WTC11 (cell line): ENCODE results near the gene OGDHL. TPM values are rescaled to one million over a fixed set of nuclear protein-coding genes. Genes with fewer than 3 reads are reported as not detected.

Experiments
- ATAC-seq: fragments of 200-7000 bp; cut with Tn5 transposase; 2 replicates; pipeline ENCODE4 v1.10.0; 2021; ENCODE audit warnings: mild to moderate bottlenecking, moderate library complexity
- CTCF ChIA-PET: fragments of 300-600 bp; sonication (Branson Sonifier 250); formaldehyde crosslinking; loops from one replicate; lab custom pipeline; 2021; ENCODE audit warnings: antibody characterized with exemption; lab: Charles Lee
- POLR2A ChIA-PET: fragments of 350-600 bp; sonication (Branson Sonifier 250); formaldehyde crosslinking; loops from one replicate; lab custom pipeline; 2021; ENCODE audit warnings: antibody characterized with exemption; lab: Charles Lee
- DNase-seq: peaks from one replicate; pipeline ENCODE4 v3.0.0; 2021; ENCODE audit warnings: low spot score
- H3K27ac Mint-ChIP-seq: 2 replicates; pipeline ENCODE4 v1.8.0; 2021; ENCODE audit warnings: mixed read lengths
- H3K27me3 Mint-ChIP-seq: 2 replicates; pipeline ENCODE4 v1.8.0; 2021; ENCODE audit warnings: low read depth, mild to moderate bottlenecking, moderate library complexity, mixed read lengths
- H3K36me3 Mint-ChIP-seq: 2 replicates; pipeline ENCODE4 v1.8.0; 2021; ENCODE audit warnings: mixed read lengths
- H3K4me1 Mint-ChIP-seq: 2 replicates; pipeline ENCODE4 v1.8.0; 2022; ENCODE audit warnings: mixed read lengths
- H3K4me3 Mint-ChIP-seq: 2 replicates; pipeline ENCODE4 v1.8.0; 2021; ENCODE audit warnings: mild to moderate bottlenecking, moderate library complexity, mixed read lengths
- H3K9me3 Mint-ChIP-seq: 2 replicates; pipeline ENCODE4 v1.8.0; 2021; ENCODE audit warnings: mixed read lengths
- CREB1 ChIP-seq: sonication (generic); formaldehyde crosslinking; IDR thresholded peaks from 2 replicates; pipeline ENCODE4 v1.8.0; 2023; ENCODE audit warnings: mild to moderate bottlenecking, missing genetic modification reagents
- ESRRA ChIP-seq: sonication (generic); formaldehyde crosslinking; IDR thresholded peaks from 2 replicates; pipeline ENCODE4 v1.8.1; 2022; ENCODE audit warnings: mild to moderate bottlenecking, missing genetic modification reagents, borderline replicate concordance
- IRF2 ChIP-seq: sonication (generic); formaldehyde crosslinking; IDR thresholded peaks from 2 replicates; pipeline ENCODE4 v1.8.0; 2022; ENCODE audit warnings: low read depth, missing genetic modification reagents, borderline replicate concordance
- MYBL2 ChIP-seq: sonication (generic); formaldehyde crosslinking; IDR thresholded peaks from 2 replicates; pipeline ENCODE4 v1.8.1; 2023; ENCODE audit warnings: mild to moderate bottlenecking, moderate library complexity, missing genetic modification reagents
- NFYB ChIP-seq: sonication (generic); formaldehyde crosslinking; conservative IDR thresholded peaks from 2 replicates; pipeline ENCODE4 v1.8.0; 2022; ENCODE audit warnings: low read depth, missing genetic modification reagents
- NR1H2 ChIP-seq: sonication (generic); formaldehyde crosslinking; IDR thresholded peaks from 2 replicates; pipeline ENCODE4 v1.9.0; 2021; ENCODE audit warnings: mild to moderate bottlenecking, moderate library complexity, missing genetic modification reagents
- NR2C2 ChIP-seq: sonication (generic); formaldehyde crosslinking; IDR thresholded peaks from 2 replicates; pipeline ENCODE4 v1.8.0; 2022; ENCODE audit warnings: mild to moderate bottlenecking, missing genetic modification reagents
- SP1 ChIP-seq: sonication (generic); formaldehyde crosslinking; conservative IDR thresholded peaks from 2 replicates; pipeline ENCODE4 v1.8.1; 2022; ENCODE audit warnings: missing genetic modification reagents
- TP53 ChIP-seq: sonication (generic); formaldehyde crosslinking; IDR thresholded peaks from 2 replicates; pipeline ENCODE4 v1.8.1; 2023; ENCODE audit warnings: mild to moderate bottlenecking, missing genetic modification reagents
- ZNF232 ChIP-seq: sonication (generic); formaldehyde crosslinking; IDR thresholded peaks from 2 replicates; pipeline ENCODE4 v1.8.0; 2022; ENCODE audit warnings: mild to moderate bottlenecking, missing genetic modification reagents
- ZNF263 ChIP-seq: sonication (generic); formaldehyde crosslinking; IDR thresholded peaks from 2 replicates; pipeline ENCODE4 v1.8.1; 2022; ENCODE audit warnings: low read depth, mild to moderate bottlenecking, moderate library complexity, missing genetic modification reagents
- ZNF317 ChIP-seq: sonication (generic); formaldehyde crosslinking; IDR thresholded peaks from 2 replicates; pipeline ENCODE4 v1.8.1; 2023; ENCODE audit warnings: low read depth, mild to moderate bottlenecking, moderate library complexity, missing genetic modification reagents, borderline replicate concordance
- ZNF671 ChIP-seq: fragments of 250-450 bp; sonication (Bioruptor Pico); IDR thresholded peaks from 2 replicates; pipeline ENCODE4 v1.8.0; 2021; ENCODE audit warnings: mild to moderate bottlenecking
- total RNA-seq: library from RNA; stranded (reverse); gene quantifications from 3 replicates; pipeline ENCODE4 v1.2.3, GENCODE V29; 2021
- TF ChIP-seq, protein P1 (sequence below): sonication (generic); formaldehyde crosslinking; IDR thresholded peaks from 2 replicates; pipeline ENCODE4 v1.8.0; 2023; ENCODE audit warnings: missing genetic modification reagents, mild to moderate bottlenecking, borderline replicate concordance
- TF ChIP-seq, protein P2 (sequence below): sonication (generic); formaldehyde crosslinking; IDR thresholded peaks from 2 replicates; pipeline ENCODE4 v1.8.1; 2023; ENCODE audit warnings: mild to moderate bottlenecking, missing genetic modification reagents, moderate library complexity
- TF ChIP-seq, protein P3 (sequence below): fragments of 250-450 bp; sonication (Bioruptor Pico); IDR thresholded peaks from 2 replicates; pipeline ENCODE4 v1.9.0; 2021; ENCODE audit warnings: mild to moderate bottlenecking
- TF ChIP-seq, protein P4 (sequence below): sonication (generic); formaldehyde crosslinking; IDR thresholded peaks from 2 replicates; pipeline ENCODE4 v1.8.0; 2022; ENCODE audit warnings: missing genetic modification reagents
- TF ChIP-seq, protein P5 (sequence below): sonication (generic); formaldehyde crosslinking; IDR thresholded peaks from 2 replicates; pipeline ENCODE4 v1.8.1; 2023; ENCODE audit warnings: mild to moderate bottlenecking, missing genetic modification reagents, moderate library complexity
- TF ChIP-seq, protein P6 (sequence below): fragments of 200-600 bp; IDR thresholded peaks from 2 replicates; pipeline ENCODE4 v1.8.0; 2022; ENCODE audit warnings: antibody characterized with exemption

The OGDHL gene
- total RNA-seq, 1 experiment from 2014 or later, result 35.1 TPM

DNA sequence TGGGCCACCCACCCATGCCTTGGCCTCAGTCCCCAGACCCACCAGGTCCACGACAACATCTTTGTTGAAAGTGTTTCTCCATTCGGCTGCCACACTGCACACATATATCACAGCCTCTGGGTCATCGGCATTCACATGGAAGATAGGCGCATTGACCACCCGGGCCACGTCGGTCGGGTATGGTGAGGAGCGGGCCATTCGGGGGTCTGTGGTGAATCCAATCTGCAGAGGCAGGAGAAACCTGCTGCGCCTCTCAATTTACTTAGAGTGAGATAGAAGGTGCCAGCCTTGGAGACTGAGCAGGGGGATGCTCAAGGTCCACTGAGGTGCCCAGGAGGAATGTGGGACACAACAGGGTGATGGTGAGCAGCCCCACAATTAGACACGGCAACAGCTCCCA is 16.4 kb downstream of the OGDHL start:
- Mint-ChIP-seq H3K4me3 (no peak overlapping the region), H3K27ac (no peak overlapping the region), H3K27me3 (no peaks in the 10 kb centered on the region), H3K9me3 (peaks cover 7% of the 10 kb centered on the region; the same call in 1 of the 2 replicates), H3K4me1 (no peaks in the 10 kb centered on the region), H3K36me3 (peaks cover 43% of the 10 kb centered on the region)
- ChIA-PET POLR2A (no interaction called here), CTCF (interaction anchor here (1.3 to 2.5 kb wide), 2 partner anchors 36 to 152 kb away, joined by 3 to 12 read pairs; no protein-coding TSS in a partner anchor)
- TF ChIP-seq NFYB (CRISPR knock-in tag), result no peak
- TF ChIP-seq, protein P1, sequence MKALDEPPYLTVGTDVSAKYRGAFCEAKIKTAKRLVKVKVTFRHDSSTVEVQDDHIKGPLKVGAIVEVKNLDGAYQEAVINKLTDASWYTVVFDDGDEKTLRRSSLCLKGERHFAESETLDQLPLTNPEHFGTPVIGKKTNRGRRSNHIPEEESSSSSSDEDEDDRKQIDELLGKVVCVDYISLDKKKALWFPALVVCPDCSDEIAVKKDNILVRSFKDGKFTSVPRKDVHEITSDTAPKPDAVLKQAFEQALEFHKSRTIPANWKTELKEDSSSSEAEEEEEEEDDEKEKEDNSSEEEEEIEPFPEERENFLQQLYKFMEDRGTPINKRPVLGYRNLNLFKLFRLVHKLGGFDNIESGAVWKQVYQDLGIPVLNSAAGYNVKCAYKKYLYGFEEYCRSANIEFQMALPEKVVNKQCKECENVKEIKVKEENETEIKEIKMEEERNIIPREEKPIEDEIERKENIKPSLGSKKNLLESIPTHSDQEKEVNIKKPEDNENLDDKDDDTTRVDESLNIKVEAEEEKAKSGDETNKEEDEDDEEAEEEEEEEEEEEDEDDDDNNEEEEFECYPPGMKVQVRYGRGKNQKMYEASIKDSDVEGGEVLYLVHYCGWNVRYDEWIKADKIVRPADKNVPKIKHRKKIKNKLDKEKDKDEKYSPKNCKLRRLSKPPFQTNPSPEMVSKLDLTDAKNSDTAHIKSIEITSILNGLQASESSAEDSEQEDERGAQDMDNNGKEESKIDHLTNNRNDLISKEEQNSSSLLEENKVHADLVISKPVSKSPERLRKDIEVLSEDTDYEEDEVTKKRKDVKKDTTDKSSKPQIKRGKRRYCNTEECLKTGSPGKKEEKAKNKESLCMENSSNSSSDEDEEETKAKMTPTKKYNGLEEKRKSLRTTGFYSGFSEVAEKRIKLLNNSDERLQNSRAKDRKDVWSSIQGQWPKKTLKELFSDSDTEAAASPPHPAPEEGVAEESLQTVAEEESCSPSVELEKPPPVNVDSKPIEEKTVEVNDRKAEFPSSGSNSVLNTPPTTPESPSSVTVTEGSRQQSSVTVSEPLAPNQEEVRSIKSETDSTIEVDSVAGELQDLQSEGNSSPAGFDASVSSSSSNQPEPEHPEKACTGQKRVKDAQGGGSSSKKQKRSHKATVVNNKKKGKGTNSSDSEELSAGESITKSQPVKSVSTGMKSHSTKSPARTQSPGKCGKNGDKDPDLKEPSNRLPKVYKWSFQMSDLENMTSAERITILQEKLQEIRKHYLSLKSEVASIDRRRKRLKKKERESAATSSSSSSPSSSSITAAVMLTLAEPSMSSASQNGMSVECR (CRISPR knock-in tag), result no peak
- TF ChIP-seq, protein P2, sequence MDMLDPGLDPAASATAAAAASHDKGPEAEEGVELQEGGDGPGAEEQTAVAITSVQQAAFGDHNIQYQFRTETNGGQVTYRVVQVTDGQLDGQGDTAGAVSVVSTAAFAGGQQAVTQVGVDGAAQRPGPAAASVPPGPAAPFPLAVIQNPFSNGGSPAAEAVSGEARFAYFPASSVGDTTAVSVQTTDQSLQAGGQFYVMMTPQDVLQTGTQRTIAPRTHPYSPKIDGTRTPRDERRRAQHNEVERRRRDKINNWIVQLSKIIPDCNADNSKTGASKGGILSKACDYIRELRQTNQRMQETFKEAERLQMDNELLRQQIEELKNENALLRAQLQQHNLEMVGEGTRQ (CRISPR knock-in tag), result no peak
- TF ChIP-seq ESRRA, result no peak
- TF ChIP-seq ZNF232, result no peak
- no peak for TF ChIP-seq TP53 (CRISPR knock-in tag)
- TF ChIP-seq SP1, result no peak
- no peak for TF ChIP-seq MYBL2 (CRISPR knock-in tag)
- TF ChIP-seq, protein P3, sequence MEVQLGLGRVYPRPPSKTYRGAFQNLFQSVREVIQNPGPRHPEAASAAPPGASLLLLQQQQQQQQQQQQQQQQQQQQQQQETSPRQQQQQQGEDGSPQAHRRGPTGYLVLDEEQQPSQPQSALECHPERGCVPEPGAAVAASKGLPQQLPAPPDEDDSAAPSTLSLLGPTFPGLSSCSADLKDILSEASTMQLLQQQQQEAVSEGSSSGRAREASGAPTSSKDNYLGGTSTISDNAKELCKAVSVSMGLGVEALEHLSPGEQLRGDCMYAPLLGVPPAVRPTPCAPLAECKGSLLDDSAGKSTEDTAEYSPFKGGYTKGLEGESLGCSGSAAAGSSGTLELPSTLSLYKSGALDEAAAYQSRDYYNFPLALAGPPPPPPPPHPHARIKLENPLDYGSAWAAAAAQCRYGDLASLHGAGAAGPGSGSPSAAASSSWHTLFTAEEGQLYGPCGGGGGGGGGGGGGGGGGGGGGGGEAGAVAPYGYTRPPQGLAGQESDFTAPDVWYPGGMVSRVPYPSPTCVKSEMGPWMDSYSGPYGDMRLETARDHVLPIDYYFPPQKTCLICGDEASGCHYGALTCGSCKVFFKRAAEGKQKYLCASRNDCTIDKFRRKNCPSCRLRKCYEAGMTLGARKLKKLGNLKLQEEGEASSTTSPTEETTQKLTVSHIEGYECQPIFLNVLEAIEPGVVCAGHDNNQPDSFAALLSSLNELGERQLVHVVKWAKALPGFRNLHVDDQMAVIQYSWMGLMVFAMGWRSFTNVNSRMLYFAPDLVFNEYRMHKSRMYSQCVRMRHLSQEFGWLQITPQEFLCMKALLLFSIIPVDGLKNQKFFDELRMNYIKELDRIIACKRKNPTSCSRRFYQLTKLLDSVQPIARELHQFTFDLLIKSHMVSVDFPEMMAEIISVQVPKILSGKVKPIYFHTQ (CRISPR knock-in tag), result no peak
- TF ChIP-seq NR2C2 (CRISPR knock-in tag), result no peak
- no peak for TF ChIP-seq IRF2
- TF ChIP-seq, protein P4, sequence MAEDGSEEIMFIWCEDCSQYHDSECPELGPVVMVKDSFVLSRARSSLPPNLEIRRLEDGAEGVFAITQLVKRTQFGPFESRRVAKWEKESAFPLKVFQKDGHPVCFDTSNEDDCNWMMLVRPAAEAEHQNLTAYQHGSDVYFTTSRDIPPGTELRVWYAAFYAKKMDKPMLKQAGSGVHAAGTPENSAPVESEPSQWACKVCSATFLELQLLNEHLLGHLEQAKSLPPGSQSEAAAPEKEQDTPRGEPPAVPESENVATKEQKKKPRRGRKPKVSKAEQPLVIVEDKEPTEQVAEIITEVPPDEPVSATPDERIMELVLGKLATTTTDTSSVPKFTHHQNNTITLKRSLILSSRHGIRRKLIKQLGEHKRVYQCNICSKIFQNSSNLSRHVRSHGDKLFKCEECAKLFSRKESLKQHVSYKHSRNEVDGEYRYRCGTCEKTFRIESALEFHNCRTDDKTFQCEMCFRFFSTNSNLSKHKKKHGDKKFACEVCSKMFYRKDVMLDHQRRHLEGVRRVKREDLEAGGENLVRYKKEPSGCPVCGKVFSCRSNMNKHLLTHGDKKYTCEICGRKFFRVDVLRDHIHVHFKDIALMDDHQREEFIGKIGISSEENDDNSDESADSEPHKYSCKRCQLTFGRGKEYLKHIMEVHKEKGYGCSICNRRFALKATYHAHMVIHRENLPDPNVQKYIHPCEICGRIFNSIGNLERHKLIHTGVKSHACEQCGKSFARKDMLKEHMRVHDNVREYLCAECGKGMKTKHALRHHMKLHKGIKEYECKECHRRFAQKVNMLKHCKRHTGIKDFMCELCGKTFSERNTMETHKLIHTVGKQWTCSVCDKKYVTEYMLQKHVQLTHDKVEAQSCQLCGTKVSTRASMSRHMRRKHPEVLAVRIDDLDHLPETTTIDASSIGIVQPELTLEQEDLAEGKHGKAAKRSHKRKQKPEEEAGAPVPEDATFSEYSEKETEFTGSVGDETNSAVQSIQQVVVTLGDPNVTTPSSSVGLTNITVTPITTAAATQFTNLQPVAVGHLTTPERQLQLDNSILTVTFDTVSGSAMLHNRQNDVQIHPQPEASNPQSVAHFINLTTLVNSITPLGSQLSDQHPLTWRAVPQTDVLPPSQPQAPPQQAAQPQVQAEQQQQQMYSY (CRISPR knock-in tag), result no peak
- TF ChIP-seq, protein P5, sequence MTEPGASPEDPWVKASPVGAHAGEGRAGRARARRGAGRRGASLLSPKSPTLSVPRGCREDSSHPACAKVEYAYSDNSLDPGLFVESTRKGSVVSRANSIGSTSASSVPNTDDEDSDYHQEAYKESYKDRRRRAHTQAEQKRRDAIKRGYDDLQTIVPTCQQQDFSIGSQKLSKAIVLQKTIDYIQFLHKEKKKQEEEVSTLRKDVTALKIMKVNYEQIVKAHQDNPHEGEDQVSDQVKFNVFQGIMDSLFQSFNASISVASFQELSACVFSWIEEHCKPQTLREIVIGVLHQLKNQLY (CRISPR knock-in tag), result no peak
- TF ChIP-seq ZNF671 (CRISPR knock-in tag), result no peak
- TF ChIP-seq ZNF263 (CRISPR knock-in tag), result no peak
- TF ChIP-seq, protein P6, sequence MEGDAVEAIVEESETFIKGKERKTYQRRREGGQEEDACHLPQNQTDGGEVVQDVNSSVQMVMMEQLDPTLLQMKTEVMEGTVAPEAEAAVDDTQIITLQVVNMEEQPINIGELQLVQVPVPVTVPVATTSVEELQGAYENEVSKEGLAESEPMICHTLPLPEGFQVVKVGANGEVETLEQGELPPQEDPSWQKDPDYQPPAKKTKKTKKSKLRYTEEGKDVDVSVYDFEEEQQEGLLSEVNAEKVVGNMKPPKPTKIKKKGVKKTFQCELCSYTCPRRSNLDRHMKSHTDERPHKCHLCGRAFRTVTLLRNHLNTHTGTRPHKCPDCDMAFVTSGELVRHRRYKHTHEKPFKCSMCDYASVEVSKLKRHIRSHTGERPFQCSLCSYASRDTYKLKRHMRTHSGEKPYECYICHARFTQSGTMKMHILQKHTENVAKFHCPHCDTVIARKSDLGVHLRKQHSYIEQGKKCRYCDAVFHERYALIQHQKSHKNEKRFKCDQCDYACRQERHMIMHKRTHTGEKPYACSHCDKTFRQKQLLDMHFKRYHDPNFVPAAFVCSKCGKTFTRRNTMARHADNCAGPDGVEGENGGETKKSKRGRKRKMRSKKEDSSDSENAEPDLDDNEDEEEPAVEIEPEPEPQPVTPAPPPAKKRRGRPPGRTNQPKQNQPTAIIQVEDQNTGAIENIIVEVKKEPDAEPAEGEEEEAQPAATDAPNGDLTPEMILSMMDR, result no peak
- TF ChIP-seq NR1H2 (CRISPR knock-in tag), result no peak
- TF ChIP-seq ZNF317 (CRISPR knock-in tag), result no peak
- TF ChIP-seq CREB1 (CRISPR knock-in tag), result no peak
- DNase-seq (no peak), ATAC-seq (no peak)
